ENCODE results near the gene VMP1.
"Not testable (repeated sequence)": the region's sequence is repeated elsewhere in the genome, so short reads cannot be mapped to it uniquely, and the experiment has no call there.

Gene VMP1

GRCh38 chr17:59872351-59872750 lies 164.9 kb downstream of the VMP1 start:
- no peak for ATAC-seq (ENCODE audit: low read depth)
- H3K36me3 ChIP-seq (ENCODE audit: low read depth) = peaks cover 22% of the 10 kb centered on the region

GRCh38 chr17:59873414-59873813 lies 166.0 kb downstream of the VMP1 start:
- H3K36me3 ChIP-seq (ENCODE audit: low read depth) = peaks cover 30% of the 10 kb centered on the region
- not testable (repeated sequence) for H3K9me3 ChIP-seq (ENCODE audit: severe bottlenecking); H3K4me3 ChIP-seq (ENCODE audit: severe bottlenecking); H3K4me1 ChIP-seq (ENCODE audit: insufficient read depth, poor library complexity, severe bottlenecking); H3K27ac ChIP-seq (ENCODE audit: poor library complexity, severe bottlenecking); ATAC-seq (ENCODE audit: low read depth); H3K27me3 ChIP-seq (ENCODE audit: insufficient read depth, poor library complexity, severe bottlenecking)
- peak; percentile 7 for DNase-seq (ENCODE audit: low spot score)

More at GRCh38 chr17:59872351-59872750, 164.9 kb downstream of the VMP1 start:
- H3K4me1 ChIP-seq (ENCODE audit: insufficient read depth, poor library complexity, severe bottlenecking) = no peaks in the 10 kb centered on the region
- H3K27me3 ChIP-seq (ENCODE audit: insufficient read depth, poor library complexity, severe bottlenecking) = no peaks in the 10 kb centered on the region
- no peak for TF ChIP-seq CTCF (IDR thresholded peaks at IDR 0.05; ENCODE audit: poor library complexity, severe bottlenecking)
- no peak for DNase-seq (ENCODE audit: low spot score)
- H3K4me3 ChIP-seq (ENCODE audit: severe bottlenecking) = no peak overlapping the region
- H3K9me3 ChIP-seq (ENCODE audit: severe bottlenecking) = no peaks in the 10 kb centered on the region
- no peak overlapping the region for H3K27ac ChIP-seq (ENCODE audit: poor library complexity, severe bottlenecking)

- Histone ChIP-seq H3K36me3 (ENCODE audit: low read depth) (peaks cover 35% of the 10 kb centered on the region), H3K4me3 (ENCODE audit: severe bottlenecking) (no peak overlapping the region), H3K27ac (ENCODE audit: poor library complexity, severe bottlenecking) (no peak overlapping the region), H3K4me1 (ENCODE audit: insufficient read depth, poor library complexity, severe bottlenecking) (no peaks in the 10 kb centered on the region), H3K27me3 (ENCODE audit: insufficient read depth, poor library complexity, severe bottlenecking) (no peaks in the 10 kb centered on the region), H3K9me3 (ENCODE audit: severe bottlenecking) (no peaks in the 10 kb centered on the region)
- ATAC-seq (ENCODE audit: low read depth) (no peak), DNase-seq (ENCODE audit: low spot score) (no peak)
- TF ChIP-seq CTCF (IDR thresholded peaks at IDR 0.05; ENCODE audit: poor library complexity, severe bottlenecking) = no peak
Measured at GRCh38 chr17:59874376-59874775, 166.9 kb downstream of the VMP1 start.

- Histone ChIP-seq H3K4me1 (ENCODE audit: insufficient read depth, poor library complexity, severe bottlenecking) (no peaks in the 10 kb centered on the region), H3K4me3 (ENCODE audit: severe bottlenecking) (no peak overlapping the region), H3K36me3 (ENCODE audit: low read depth) (peaks cover 44% of the 10 kb centered on the region), H3K27ac (ENCODE audit: poor library complexity, severe bottlenecking) (no peak overlapping the region), H3K9me3 (ENCODE audit: severe bottlenecking) (no peaks in the 10 kb centered on the region), H3K27me3 (ENCODE audit: insufficient read depth, poor library complexity, severe bottlenecking) (no peaks in the 10 kb centered on the region)
- TF ChIP-seq CTCF (IDR thresholded peaks at IDR 0.05; ENCODE audit: poor library complexity, severe bottlenecking) = no peak
- DNase-seq (ENCODE audit: low spot score) (peak; percentile 7), ATAC-seq (ENCODE audit: low read depth) (no peak)
Measured at GRCh38 chr17:59876107-59876506, 168.7 kb downstream of the VMP1 start.

GRCh38 chr17:59877965-59878364 lies 170.5 kb downstream of the VMP1 start:
- TF ChIP-seq CTCF (IDR thresholded peaks at IDR 0.05; ENCODE audit: poor library complexity, severe bottlenecking) = no peak
- H3K4me1 ChIP-seq (ENCODE audit: insufficient read depth, poor library complexity, severe bottlenecking) = no peaks in the 10 kb centered on the region
- ATAC-seq (ENCODE audit: low read depth) = no peak
- H3K36me3 ChIP-seq (ENCODE audit: low read depth) = peaks cover 42% of the 10 kb centered on the region
- no peak overlapping the region for H3K4me3 ChIP-seq (ENCODE audit: severe bottlenecking)
- no peak overlapping the region for H3K27ac ChIP-seq (ENCODE audit: poor library complexity, severe bottlenecking)
- no peak for DNase-seq (ENCODE audit: low spot score)
- H3K27me3 ChIP-seq (ENCODE audit: insufficient read depth, poor library complexity, severe bottlenecking) = no peaks in the 10 kb centered on the region
- H3K9me3 ChIP-seq (ENCODE audit: severe bottlenecking) = no peaks in the 10 kb centered on the region

Data from RWPE2 (cell line).